Loucy (cell line): ENCODE measurements around the gene THRAP3.

Experiments used
- EZH2phosphoT487 ChIP-seq: fragments of 200-600 bp; IDR thresholded peaks from 2 replicates; pipeline ENCODE4 v1.6.1; 2018; ENCODE audit warnings: antibody characterized with exemption, mild to moderate bottlenecking, moderate library complexity, borderline replicate concordance
- TF ChIP-seq, protein P1 (sequence below): fragments of 200-600 bp; sonication (generic); conservative IDR thresholded peaks from 2 replicates; pipeline ENCODE4 v1.5.1; 2014; ENCODE audit warnings: mild to moderate bottlenecking, antibody characterized with exemption, low read length

DNA sequence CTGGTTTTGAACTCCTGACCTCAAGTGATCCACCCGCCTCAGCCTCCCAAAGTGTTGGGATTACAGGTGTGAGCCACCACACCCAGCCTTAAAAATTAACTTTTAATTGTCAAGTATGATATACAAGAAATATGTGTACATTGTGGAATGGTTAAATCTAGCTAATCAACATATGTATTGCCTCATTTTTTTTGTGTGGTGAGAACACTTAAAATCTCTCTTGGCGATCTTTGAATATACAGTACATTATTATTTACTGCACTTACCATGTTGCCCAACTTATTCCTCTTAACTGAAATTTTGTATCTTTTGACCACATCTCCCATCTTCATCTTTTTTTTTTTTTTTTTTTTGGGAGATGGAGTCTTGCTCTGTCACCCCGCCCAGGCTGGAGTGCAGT, 23.3 kb downstream of the THRAP3 start:
- TF ChIP-seq, protein P1, sequence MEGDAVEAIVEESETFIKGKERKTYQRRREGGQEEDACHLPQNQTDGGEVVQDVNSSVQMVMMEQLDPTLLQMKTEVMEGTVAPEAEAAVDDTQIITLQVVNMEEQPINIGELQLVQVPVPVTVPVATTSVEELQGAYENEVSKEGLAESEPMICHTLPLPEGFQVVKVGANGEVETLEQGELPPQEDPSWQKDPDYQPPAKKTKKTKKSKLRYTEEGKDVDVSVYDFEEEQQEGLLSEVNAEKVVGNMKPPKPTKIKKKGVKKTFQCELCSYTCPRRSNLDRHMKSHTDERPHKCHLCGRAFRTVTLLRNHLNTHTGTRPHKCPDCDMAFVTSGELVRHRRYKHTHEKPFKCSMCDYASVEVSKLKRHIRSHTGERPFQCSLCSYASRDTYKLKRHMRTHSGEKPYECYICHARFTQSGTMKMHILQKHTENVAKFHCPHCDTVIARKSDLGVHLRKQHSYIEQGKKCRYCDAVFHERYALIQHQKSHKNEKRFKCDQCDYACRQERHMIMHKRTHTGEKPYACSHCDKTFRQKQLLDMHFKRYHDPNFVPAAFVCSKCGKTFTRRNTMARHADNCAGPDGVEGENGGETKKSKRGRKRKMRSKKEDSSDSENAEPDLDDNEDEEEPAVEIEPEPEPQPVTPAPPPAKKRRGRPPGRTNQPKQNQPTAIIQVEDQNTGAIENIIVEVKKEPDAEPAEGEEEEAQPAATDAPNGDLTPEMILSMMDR: no peak
- no peak for TF ChIP-seq EZH2phosphoT487
